DMS79 treated with DMSO at 0.1 percent for 48 hours (cell line): ENCODE results near the gene NGRN.

Experiments used
- DNase-seq: peaks from one replicate; lab custom pipeline; 2025; lab: John Stamatoyannopoulos, UW

NGRN gene

DNA sequence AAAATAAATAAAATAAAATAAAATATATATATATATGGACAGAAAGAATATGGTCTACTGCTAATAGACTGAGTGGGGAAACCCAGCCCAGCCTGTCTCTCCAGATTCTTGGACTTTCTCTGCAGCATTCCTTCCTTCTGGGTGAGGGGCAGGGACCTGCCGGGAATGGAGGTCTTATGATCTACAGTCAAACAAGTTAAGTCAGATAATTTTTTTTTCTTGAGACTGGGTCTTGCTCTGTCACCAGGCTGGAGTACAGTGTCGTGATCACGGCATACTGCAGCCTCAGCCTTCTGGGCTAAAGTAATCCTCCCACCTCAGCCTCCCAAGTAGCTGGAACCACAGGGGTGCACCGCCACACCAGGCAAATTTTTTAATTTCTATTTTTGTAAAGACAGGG lies 53.1 kb downstream of the NGRN start:
- no peak for DNase-seq

DNA sequence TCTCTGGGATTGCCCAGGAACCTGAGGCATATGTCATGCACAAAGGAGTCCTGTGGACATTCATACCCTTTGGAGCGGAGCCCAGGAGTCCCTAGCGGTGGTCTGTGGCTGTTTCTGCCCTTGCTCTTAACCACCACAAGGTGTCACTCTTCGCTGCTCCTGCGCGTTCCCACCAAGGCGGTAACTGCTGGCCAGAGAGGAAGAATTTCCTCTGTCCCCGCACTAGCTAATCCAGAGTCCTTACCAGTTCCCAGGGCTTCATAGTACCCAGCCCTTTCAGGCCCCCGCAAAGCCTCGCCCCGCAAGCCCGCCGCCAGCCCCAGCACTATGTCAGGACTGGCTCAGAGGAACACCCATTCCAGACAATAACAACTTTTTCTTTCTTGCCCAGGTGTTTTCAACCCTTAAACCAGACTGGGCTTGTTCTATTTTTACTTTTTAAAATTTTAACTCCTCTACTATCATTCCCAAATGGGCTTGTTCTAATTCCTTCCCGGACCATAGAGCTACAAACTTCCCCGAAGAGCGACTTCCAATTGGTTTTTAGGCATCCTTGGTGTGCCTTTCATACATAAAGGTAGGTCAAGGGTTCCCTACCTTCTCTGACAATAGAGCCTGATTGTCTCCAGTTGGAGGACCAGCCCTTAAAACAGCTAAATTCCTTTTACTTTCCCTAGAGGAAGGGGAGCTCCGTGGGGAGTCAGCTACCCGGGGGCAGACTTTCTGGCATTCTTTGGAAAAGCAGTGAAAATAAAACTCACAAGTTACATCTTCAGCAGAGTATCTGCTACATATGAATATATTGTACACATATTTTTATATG lies 54.8 kb downstream of the NGRN start:
- DNase-seq, result peak; percentile 32

DNA sequence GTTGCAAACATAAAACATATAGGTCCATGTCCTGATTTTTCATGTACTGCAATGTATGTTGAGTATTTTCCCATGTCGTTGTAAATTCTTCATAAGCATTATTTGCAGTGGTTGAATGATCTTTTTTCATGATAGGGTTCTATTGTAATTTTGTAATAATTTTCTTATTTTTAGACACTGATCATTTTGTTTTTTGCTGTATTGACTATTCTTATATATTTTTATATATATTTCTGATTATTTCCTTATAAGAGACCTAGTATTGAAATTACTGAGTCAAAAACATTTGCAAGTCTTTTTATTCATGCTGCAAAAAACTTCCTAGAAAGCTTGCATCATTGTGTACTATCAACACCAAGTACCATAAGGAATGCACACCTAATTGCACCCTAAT lies 55.4 kb downstream of the NGRN start:
- DNase-seq, result no peak
